Right atrium auricular region (tissue), 2 donors: ENCODE measurements around the gene CACNA2D1. TPM values are rescaled to one million over a fixed set of nuclear protein-coding genes. Genes with fewer than 3 reads are reported as not detected.

Experiments used
- DNase-seq: peaks from one replicate; pipeline ENCODE4 v3.0.0-alpha.2; 2019; ENCODE audit warnings: low spot score
- H3K27ac ChIP-seq, 2 donors: fragments of 200-600 bp; sonication (generic); 1 replicate in 1 of 2; 2 replicates in 1 of 2; pipeline ENCODE4 v1.5.1; 2016 to 2019
- H3K27me3 ChIP-seq, 2 donors: fragments of 200-600 bp; sonication (generic); one replicate each; pipeline versions ENCODE4 v1.5.1 to v1.6.0; 2017 to 2019
- H3K36me3 ChIP-seq: fragments of 200-600 bp; sonication (generic); one replicate; pipeline ENCODE4 v1.5.1; 2016
- H3K4me1 ChIP-seq, 2 donors: fragments of 200-600 bp; sonication (generic); one replicate each; pipeline versions ENCODE4 v1.5.1 to v1.6.0; 2017 to 2019
- H3K4me3 ChIP-seq, 2 donors: fragments of 200-600 bp; sonication (generic); 1 replicate in 1 of 2; 2 replicates in 1 of 2; pipeline ENCODE4 v1.5.1; 2017 to 2019; ENCODE audit warnings: mild to moderate bottlenecking in 1 of 2, moderate library complexity in 1 of 2
- H3K9me3 ChIP-seq, 2 donors: fragments of 200-600 bp; sonication (generic); one replicate each; pipeline ENCODE4 v1.5.1; 2019
- CTCF ChIP-seq, 2 donors: fragments of 200-600 bp; sonication (generic); IDR thresholded peaks; one replicate each; pipeline ENCODE4 v1.5.1; 2019; ENCODE audit warnings: antibody characterized with exemption in 2 of 2
- total RNA-seq, 2 donors: library from RNA; depleted of rRNA; stranded (reverse); fragments of >200 nt; gene quantifications; one replicate each; pipeline ENCODE4 v1.1.0, GENCODE V29; 2016

The CACNA2D1 gene
- total RNA-seq, 2 donors from 2014 or later = 31.5 to 54.5 TPM

GRCh38 chr7:82210416-82211184 lies 233.0 kb downstream of the CACNA2D1 start:
- DNase-seq = no peak
- Histone ChIP-seq H3K4me1 (peaks cover 0 to 12% of the 10 kb centered on the region in 2 donors), H3K4me3 (no peak overlapping the region), H3K27ac (no peak overlapping the region), H3K36me3 (no peaks in the 10 kb centered on the region), H3K27me3 (no peaks in the 10 kb centered on the region), H3K9me3 (peaks cover 0 to 6% of the 10 kb centered on the region in 2 donors)
- no peak for TF ChIP-seq CTCF (IDR thresholded peaks at IDR 0.05)

DNA sequence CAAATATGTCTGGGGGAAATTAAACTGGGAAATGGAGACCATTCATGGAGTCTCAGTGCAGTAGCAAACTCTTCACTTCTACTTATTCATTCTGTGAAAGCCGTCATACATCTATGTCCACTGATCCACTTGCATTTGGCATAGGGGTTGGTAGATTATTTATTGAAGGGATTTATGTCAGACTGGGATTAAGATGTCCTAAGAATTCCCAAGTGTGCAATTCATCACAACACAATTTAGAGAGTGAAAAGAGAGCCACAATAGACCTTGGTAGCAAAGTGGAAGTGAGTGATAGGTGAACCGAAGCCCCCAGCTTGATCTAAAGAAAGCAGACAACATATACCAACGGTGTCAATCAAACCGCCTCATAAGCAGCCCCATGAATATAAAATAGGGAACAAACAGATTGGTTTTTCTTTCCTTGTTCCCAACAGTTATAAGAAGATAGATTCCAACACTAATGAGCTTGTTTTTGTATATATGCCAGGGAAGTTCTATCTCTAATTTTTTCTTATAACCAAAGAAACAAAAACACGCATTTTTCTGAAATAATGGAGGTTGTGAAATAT lies 234.3 kb downstream of the CACNA2D1 start:
- peaks cover 0 to 18% of the 10 kb centered on the region in 2 donors for H3K4me1 ChIP-seq
- no peak overlapping the region for H3K4me3 ChIP-seq
- H3K27me3 ChIP-seq = no peaks in the 10 kb centered on the region
- TF ChIP-seq CTCF (IDR thresholded peaks at IDR 0.05) = no peak
- no peak overlapping the region for H3K27ac ChIP-seq
- no peaks in the 10 kb centered on the region for H3K9me3 ChIP-seq
- H3K36me3 ChIP-seq = no peaks in the 10 kb centered on the region
- no peak for DNase-seq

DNA sequence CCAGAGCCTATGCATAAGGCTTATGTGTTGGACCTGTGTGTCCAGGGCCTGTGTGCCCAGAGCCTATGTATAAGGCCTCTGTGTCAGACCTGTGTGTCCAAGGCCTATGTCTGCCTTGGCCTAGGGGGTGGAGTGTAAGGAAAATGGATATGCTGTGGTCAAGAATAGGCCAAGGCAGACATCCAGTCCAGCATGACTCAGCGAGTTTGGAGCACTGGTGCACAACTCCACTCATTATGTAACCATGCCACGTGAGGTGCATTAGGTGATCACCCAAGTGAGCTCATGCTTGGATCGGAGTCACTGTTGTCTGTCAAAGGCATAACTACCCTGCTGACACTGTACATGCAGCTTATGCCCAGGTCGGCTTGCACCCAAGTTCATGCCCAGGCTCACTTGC lies 238.9 kb downstream of the CACNA2D1 start:
- Histone ChIP-seq H3K4me3 (no peak overlapping the region), H3K36me3 (no peaks in the 10 kb centered on the region), H3K4me1 (peaks cover 0 to 6% of the 10 kb centered on the region in 2 donors), H3K27me3 (no peaks in the 10 kb centered on the region), H3K9me3 (no peaks in the 10 kb centered on the region), H3K27ac (no peak overlapping the region)
- DNase-seq = no peak
- TF ChIP-seq CTCF (IDR thresholded peaks at IDR 0.05) = no peak

GRCh38 chr7:82202965-82203364 lies 240.6 kb downstream of the CACNA2D1 start:
- no peak for TF ChIP-seq CTCF (IDR thresholded peaks at IDR 0.05)
- DNase-seq = no peak
- H3K27ac ChIP-seq = no peak overlapping the region
- no peaks in the 10 kb centered on the region for H3K36me3 ChIP-seq
- H3K4me1 ChIP-seq = peaks cover 0 to 6% of the 10 kb centered on the region in 2 donors
- H3K4me3 ChIP-seq = no peak overlapping the region
- no peaks in the 10 kb centered on the region for H3K9me3 ChIP-seq
- no peaks in the 10 kb centered on the region for H3K27me3 ChIP-seq

DNA sequence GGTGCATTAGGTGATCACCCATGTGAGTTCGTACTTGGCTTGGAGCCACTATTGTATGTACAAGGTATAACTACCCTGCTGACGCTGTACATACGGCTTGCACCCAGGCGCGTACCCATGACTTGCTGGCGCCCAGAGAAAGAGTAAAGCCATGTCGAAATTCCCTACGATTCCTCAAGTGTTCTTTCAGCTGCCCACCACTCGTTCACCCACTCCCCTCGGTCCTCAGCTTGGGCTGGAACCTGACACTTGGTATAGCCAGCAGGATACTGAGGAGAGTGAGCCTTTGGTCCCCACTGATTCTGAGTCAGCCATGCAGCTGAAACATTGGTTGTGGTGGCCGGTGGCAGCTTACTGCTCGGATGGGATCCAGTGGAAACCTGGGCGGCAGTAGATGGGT lies 241.5 kb downstream of the CACNA2D1 start:
- no peak overlapping the region for H3K4me3 ChIP-seq
- H3K27ac ChIP-seq = no peak overlapping the region
- H3K27me3 ChIP-seq = no peaks in the 10 kb centered on the region
- no peak for TF ChIP-seq CTCF (IDR thresholded peaks at IDR 0.05)
- DNase-seq = no peak
- H3K36me3 ChIP-seq = no peaks in the 10 kb centered on the region
- peaks cover 0 to 6% of the 10 kb centered on the region in 2 donors for H3K4me1 ChIP-seq
- H3K9me3 ChIP-seq = no peaks in the 10 kb centered on the region
